Kidney (tissue), 14 donors: ENCODE results near the gene GPC5. TPM values are rescaled to one million over a fixed set of nuclear protein-coding genes. Genes with fewer than 3 reads are reported as not detected.

Experiments
- DNase-seq, 5 donors: peaks; one replicate each; pipeline ENCODE4 v3.0.0-alpha.2; 2013 to 2020
- FAIRE-seq: peaks from 2 replicates; lab custom pipeline; 2012; peaks lifted over from hg19 to GRCh38; lab: Jason Lieb, UNC
- H3K27ac ChIP-seq, 2 donors: one replicate each; pipeline ENCODE4 v1.7.0; 2013; ENCODE audit warnings: low read depth in 2 of 2, low read length in 2 of 2, inconsistent platforms in 1 of 2
- H3K27me3 ChIP-seq: one replicate; pipeline ENCODE4 v1.7.1; 2013; ENCODE audit warnings: low read length, inconsistent platforms; ENCODE audit not compliant: control insufficient read depth, insufficient read depth
- H3K36me3 ChIP-seq, 3 donors: one replicate each; pipeline versions ENCODE4 v1.7.0 to v1.7.1; 2013; ENCODE audit warnings: low read length in 3 of 3, control low read depth in 1 of 3, inconsistent platforms in 1 of 3; ENCODE audit not compliant: insufficient read depth in 3 of 3, control insufficient read depth in 2 of 3
- H3K4me1 ChIP-seq, 3 donors: one replicate each; pipeline versions ENCODE4 v1.7.0 to v1.7.1; 2013; ENCODE audit warnings: low read length in 3 of 3, inconsistent platforms in 1 of 3, low read depth in 1 of 3; ENCODE audit not compliant: control insufficient read depth in 2 of 3, insufficient read depth in 2 of 3
- H3K4me3 ChIP-seq, 3 donors: one replicate each; pipeline versions ENCODE4 v1.7.0 to v1.8.1; 2013; ENCODE audit warnings: low read length in 3 of 3, control low read depth in 1 of 3, inconsistent platforms in 1 of 3
- H3K9ac ChIP-seq, 3 donors: one replicate each; pipeline versions ENCODE4 v1.7.0 to v1.7.1; 2013; ENCODE audit warnings: low read length in 3 of 3, control low read depth in 1 of 3, inconsistent platforms in 1 of 3
- H3K9me3 ChIP-seq, 3 donors: one replicate each; pipeline versions ENCODE4 v1.7.0 to v1.7.1; 2013; ENCODE audit warnings: low read length in 3 of 3, control low read depth in 1 of 3, inconsistent platforms in 1 of 3; ENCODE audit not compliant: control insufficient read depth in 2 of 3, insufficient read depth in 1 of 3
- CTCF ChIP-seq: IDR thresholded peaks from 3 replicates; pipeline ENCODE4 v1.5.1; 2012; ENCODE audit warnings: mild to moderate bottlenecking, moderate library complexity, borderline replicate concordance; ENCODE audit not compliant: insufficient read depth; ENCODE audit errors: extremely low read depth
- intact Hi-C: fragments of 100-400 bp; cut with DNase I; formaldehyde crosslinking; loops from one replicate; pipeline ENCODE4 v1.11.1; 2022
- polyA plus RNA-seq: library from polyadenylated mRNA; stranded (reverse); fragments of 350-450 nt; fragmentation: Illumina TruSeq; extraction: RNeasy Lipid Tissue Mini Kit (QIAGEN cat#74804); gene quantifications from one replicate; pipeline ENCODE4 v1.2.3, GENCODE V29; 2014; ENCODE audit warnings: low read depth, low replicate concordance; ENCODE audit not compliant: insufficient read depth
- total RNA-seq: library from RNA; stranded (reverse); fragmentation: NEBNext Ultra II Directional; extraction: Animal tissue kit (Norgen Biotek cat#: 25700); gene quantifications from one replicate; pipeline ENCODE4 v1.2.1, GENCODE V29; 2021
- donor health status: control.
- donor health status: control.
- donor health status: control.
- donor health status: control.
- donor health status: control.
- donor health status: DM: yes; HTN: yes; CAD: no.
- donor health status: Normal renal cell carcinoma (clear cell type).

Gene GPC5
- total and polyA plus RNA-seq, 2 donors from 2014 or later, result 0.47 to 6.8 TPM

- intact Hi-C loops, result no loop called here
- no peaks in the 10 kb centered on the region for H3K36me3 ChIP-seq
- no peaks in the 10 kb centered on the region for H3K27me3 ChIP-seq
- H3K9ac ChIP-seq, result no peak overlapping the region
- H3K27ac ChIP-seq, result no peak overlapping the region
- TF ChIP-seq CTCF, result no peak
- FAIRE-seq, result no peak
- H3K9me3 ChIP-seq, result no peaks in the 10 kb centered on the region
- H3K4me1 ChIP-seq, result no peaks in the 10 kb centered on the region
- no peak overlapping the region for H3K4me3 ChIP-seq
- DNase-seq, result no peak
Observed at GRCh38 chr13:91580749-91581148, 182.3 kb downstream of the GPC5 start.

GRCh38 chr13:91586609-91587008 is 188.2 kb downstream of the GPC5 start:
- no peaks in the 10 kb centered on the region for H3K9me3 ChIP-seq
- no peaks in the 10 kb centered on the region for H3K4me1 ChIP-seq
- TF ChIP-seq CTCF, result no peak
- H3K27ac ChIP-seq, result no peak overlapping the region
- intact Hi-C loops, result no loop called here
- H3K36me3 ChIP-seq, result no peaks in the 10 kb centered on the region
- no peak overlapping the region for H3K4me3 ChIP-seq
- no peak overlapping the region for H3K9ac ChIP-seq
- FAIRE-seq (no peak), DNase-seq (no peak)
- H3K27me3 ChIP-seq, result no peaks in the 10 kb centered on the region

GRCh38 chr13:91588541-91588940 is 190.1 kb downstream of the GPC5 start:
- H3K36me3 ChIP-seq, result no peaks in the 10 kb centered on the region
- no peaks in the 10 kb centered on the region for H3K9me3 ChIP-seq
- TF ChIP-seq CTCF, result no peak
- H3K4me3 ChIP-seq, result no peak overlapping the region
- intact Hi-C loops, result no loop called here
- no peaks in the 10 kb centered on the region for H3K4me1 ChIP-seq
- no peaks in the 10 kb centered on the region for H3K27me3 ChIP-seq
- DNase-seq, result no peak
- FAIRE-seq, result no peak
- no peak overlapping the region for H3K9ac ChIP-seq
- H3K27ac ChIP-seq, result no peak overlapping the region
